ENCODE results near the gene OR6N1. TPM values are rescaled to one million over a fixed set of nuclear protein-coding genes. Genes with fewer than 3 reads are reported as not detected.

Gene OR6N1
- polyA plus RNA-seq, 1 of the 3 experiments (the other 2 are of a cell fraction) = not detected

- 1% methylated on average over 3 of the region's 3 CpGs for WGBS (ENCODE audit: low lambda C conversion rate)
- peaks cover 10% of the 10 kb centered on the region for H3K27me3 ChIP-seq (ENCODE audit: insufficient read depth)
- H3K4me1 ChIP-seq (ENCODE audit: control insufficient read depth in 1 of 2, insufficient read depth in 2 of 2, low read depth in 1 of 2, low read length in 1 of 2) = no peaks in the 10 kb centered on the region
- no peaks in the 10 kb centered on the region for H3F3A ChIP-seq (replicated peaks; ENCODE audit: insufficient read depth)
- H3K27ac ChIP-seq (ENCODE audit: low read depth in 2 of 2, low read length in 1 of 2) = no peak overlapping the region
- no peaks in the 10 kb centered on the region for H3K79me2 ChIP-seq (ENCODE audit: insufficient read depth)
- no peaks in the 10 kb centered on the region for H3K9me3 ChIP-seq
- no peaks in the 10 kb centered on the region for H3K36me3 ChIP-seq (replicated peaks in 1 of 2; ENCODE audit: control insufficient read depth in 1 of 2, insufficient read depth in 2 of 2, low read length in 1 of 2)
- no peak overlapping the region for H3K9ac ChIP-seq
- H3K9me2 ChIP-seq = no peaks in the 10 kb centered on the region
- H2AFZ ChIP-seq (ENCODE audit: low read depth) = no peak overlapping the region
- DNase-seq = no peak
- H3K4me2 ChIP-seq = no peak overlapping the region
- ChIA-PET CTCF (no interaction called here), POLR2A (no interaction called here)
- no peaks in the 10 kb centered on the region for H4K20me1 ChIP-seq (ENCODE audit: insufficient read depth)
- H3K4me3 ChIP-seq (ENCODE audit: low read depth in 2 of 2, low read length in 1 of 2) = no peak overlapping the region
- no peak for TF ChIP-seq ELF1 (IDR thresholded peaks at IDR 0.05)
- no peak for TF ChIP-seq PBX3 (IDR thresholded peaks at IDR 0.05)
- no peak for TF ChIP-seq REST (IDR thresholded peaks at IDR 0.05; ENCODE audit: low read depth, low read length)
- no peak for TF ChIP-seq RAD21 (IDR thresholded peaks at IDR 0.05; ENCODE audit: low read length)
- no peak for TF ChIP-seq GABPA (IDR thresholded peaks at IDR 0.05; ENCODE audit: low read depth)
- no peak for TF ChIP-seq TEAD4 (IDR thresholded peaks at IDR 0.05; ENCODE audit: borderline replicate concordance, insufficient read depth)
- TF ChIP-seq JUND (IDR thresholded peaks at IDR 0.05) = no peak
- no peak for TF ChIP-seq SIN3A (IDR thresholded peaks at IDR 0.05; ENCODE audit: borderline replicate concordance, low read depth, low read length)
- TF ChIP-seq IRF3 (IDR thresholded peaks at IDR 0.05; ENCODE audit: low read depth, low read length) = no peak
- no peak for TF ChIP-seq SMC3 (IDR thresholded peaks at IDR 0.05; ENCODE audit: low read depth, low read length)
- TF ChIP-seq RCOR1 (IDR thresholded peaks at IDR 0.05; ENCODE audit: low read length) = no peak
Measured at GRCh38 chr1:158728510-158729225, 43.3 kb downstream of the OR6N1 start.

- Histone ChIP-seq H3K4me2 (no peak overlapping the region), H3K36me3 (replicated peaks in 1 of 2; ENCODE audit: control insufficient read depth in 1 of 2, insufficient read depth in 2 of 2, low read length in 1 of 2) (no peaks in the 10 kb centered on the region), H4K20me1 (ENCODE audit: insufficient read depth) (no peaks in the 10 kb centered on the region), H3F3A (replicated peaks; ENCODE audit: insufficient read depth) (no peaks in the 10 kb centered on the region), H3K9me2 (no peaks in the 10 kb centered on the region), H3K27me3 (ENCODE audit: insufficient read depth) (peaks cover 10% of the 10 kb centered on the region), H3K4me3 (ENCODE audit: low read depth in 2 of 2, low read length in 1 of 2) (no peak overlapping the region), H3K9me3 (no peaks in the 10 kb centered on the region), H3K79me2 (ENCODE audit: insufficient read depth) (no peaks in the 10 kb centered on the region), H3K4me1 (ENCODE audit: control insufficient read depth in 1 of 2, insufficient read depth in 2 of 2, low read depth in 1 of 2, low read length in 1 of 2) (no peaks in the 10 kb centered on the region), H2AFZ (ENCODE audit: low read depth) (no peak overlapping the region), H3K27ac (ENCODE audit: low read depth in 2 of 2, low read length in 1 of 2) (no peak overlapping the region), H3K9ac (no peak overlapping the region)
- WGBS (ENCODE audit: low lambda C conversion rate) = 10% methylated on average over 5 of the region's 5 CpGs
- TF ChIP-seq FOSL2 (IDR thresholded peaks at IDR 0.05; ENCODE audit: borderline replicate concordance, low read depth) (no peak), NRF1 (IDR thresholded peaks at IDR 0.05; ENCODE audit: low read depth, low read length) (no peak), TAF1 (IDR thresholded peaks at IDR 0.05; ENCODE audit: borderline replicate concordance, low read depth, low read length) (no peak), CHD2 (IDR thresholded peaks at IDR 0.05; ENCODE audit: low read length, partially characterized antibody) (no peak)
- ChIA-PET CTCF (no interaction called here), POLR2A (no interaction called here)
- no peak for DNase-seq
Measured at GRCh38 chr1:158724442-158724841, 47.6 kb downstream of the OR6N1 start.

Data from SK-N-SH (cell line).